ENCODE data around the gene KRT7.

Gene KRT7

GRCh38 chr12:52245259-52245961 is 12.4 kb downstream of the KRT7 start:
- no peaks in the 10 kb centered on the region for H3K36me3 ChIP-seq (ENCODE audit: control insufficient read depth, insufficient read depth, low read length)
- peaks cover 3% of the 10 kb centered on the region; the same call in 1 of the 2 replicates for H3K27me3 ChIP-seq (ENCODE audit: control insufficient read depth, insufficient read depth, low read length)
- H3K9me3 ChIP-seq (ENCODE audit: control insufficient read depth, insufficient read depth, low read length), result no peaks in the 10 kb centered on the region
- no peak overlapping the region for H3K27ac ChIP-seq (ENCODE audit: low read length)
- DNase-seq (ENCODE audit: low read depth, low spot score), result no peak
- H3K4me3 ChIP-seq (ENCODE audit: low read length), result no peak overlapping the region
- peaks cover 4% of the 10 kb centered on the region; the same call in 1 of the 2 replicates for H3K4me1 ChIP-seq (ENCODE audit: control insufficient read depth, insufficient read depth, low read length)
- WGBS (ENCODE audit: insufficient coverage, insufficient read length), result no CpG with 5 or more reads among the region's 20 CpGs

- Histone ChIP-seq H3K9me3 (ENCODE audit: control insufficient read depth, insufficient read depth, low read length) (no peaks in the 10 kb centered on the region), H3K27me3 (ENCODE audit: control insufficient read depth, insufficient read depth, low read length) (peaks cover 3% of the 10 kb centered on the region; the same call in 1 of the 2 replicates), H3K27ac (ENCODE audit: low read length) (no peak overlapping the region), H3K4me3 (ENCODE audit: low read length) (no peak overlapping the region), H3K36me3 (ENCODE audit: control insufficient read depth, insufficient read depth, low read length) (no peaks in the 10 kb centered on the region), H3K4me1 (ENCODE audit: control insufficient read depth, insufficient read depth, low read length) (peaks cover 4% of the 10 kb centered on the region; the same call in 1 of the 2 replicates)
- no peak for DNase-seq (ENCODE audit: low read depth, low spot score)
- WGBS (ENCODE audit: insufficient coverage, insufficient read length), result no CpG with 5 or more reads among the region's 7 CpGs
Measured at GRCh38 chr12:52245962-52246569, 13.0 kb downstream of the KRT7 start.

- Histone ChIP-seq H3K4me1 (ENCODE audit: control insufficient read depth, insufficient read depth, low read length) (peaks cover 4% of the 10 kb centered on the region; the same call in 1 of the 2 replicates), H3K36me3 (ENCODE audit: control insufficient read depth, insufficient read depth, low read length) (no peaks in the 10 kb centered on the region), H3K4me3 (ENCODE audit: low read length) (no peak overlapping the region), H3K27ac (ENCODE audit: low read length) (no peak overlapping the region), H3K9me3 (ENCODE audit: control insufficient read depth, insufficient read depth, low read length) (no peaks in the 10 kb centered on the region), H3K27me3 (ENCODE audit: control insufficient read depth, insufficient read depth, low read length) (peaks cover 3% of the 10 kb centered on the region; the same call in 1 of the 2 replicates)
- no CpG with 5 or more reads among the region's 10 CpGs for WGBS (ENCODE audit: insufficient coverage, insufficient read length)
- no peak for DNase-seq (ENCODE audit: low read depth, low spot score)
Measured at GRCh38 chr12:52246720-52247621, 13.9 kb downstream of the KRT7 start.

- no peak overlapping the region for H3K27ac ChIP-seq (ENCODE audit: low read length)
- no peaks in the 10 kb centered on the region for H3K36me3 ChIP-seq (ENCODE audit: control insufficient read depth, insufficient read depth, low read length)
- H3K4me1 ChIP-seq (ENCODE audit: control insufficient read depth, insufficient read depth, low read length), result peaks cover 4% of the 10 kb centered on the region; the same call in 1 of the 2 replicates
- WGBS (ENCODE audit: insufficient coverage, insufficient read length), result no CpG with 5 or more reads among the region's 10 CpGs
- H3K27me3 ChIP-seq (ENCODE audit: control insufficient read depth, insufficient read depth, low read length), result peaks cover 3% of the 10 kb centered on the region; the same call in 1 of the 2 replicates
- H3K9me3 ChIP-seq (ENCODE audit: control insufficient read depth, insufficient read depth, low read length), result no peaks in the 10 kb centered on the region
- DNase-seq (ENCODE audit: low read depth, low spot score), result no peak
- H3K4me3 ChIP-seq (ENCODE audit: low read length), result no peak overlapping the region
Measured at GRCh38 chr12:52247622-52248540, 14.8 kb downstream of the KRT7 start.

GRCh38 chr12:52248541-52249461 is 15.8 kb downstream of the KRT7 start:
- Histone ChIP-seq H3K27me3 (ENCODE audit: control insufficient read depth, insufficient read depth, low read length) (peaks cover 3% of the 10 kb centered on the region; the same call in 1 of the 2 replicates), H3K4me3 (ENCODE audit: low read length) (no peak overlapping the region; the same call in 1 of the 2 replicates), H3K27ac (ENCODE audit: low read length) (no peak overlapping the region), H3K36me3 (ENCODE audit: control insufficient read depth, insufficient read depth, low read length) (no peaks in the 10 kb centered on the region), H3K4me1 (ENCODE audit: control insufficient read depth, insufficient read depth, low read length) (peaks cover 3% of the 10 kb centered on the region; the same call in 1 of the 2 replicates), H3K9me3 (ENCODE audit: control insufficient read depth, insufficient read depth, low read length) (no peaks in the 10 kb centered on the region)
- no peak for DNase-seq (ENCODE audit: low read depth, low spot score)
- no CpG with 5 or more reads among the region's 18 CpGs for WGBS (ENCODE audit: insufficient coverage, insufficient read length)

GRCh38 chr12:52249511-52250047 is 16.5 kb downstream of the KRT7 start:
- H3K9me3 ChIP-seq (ENCODE audit: control insufficient read depth, insufficient read depth, low read length), result no peaks in the 10 kb centered on the region
- peaks cover 1% of the 10 kb centered on the region; the same call in 1 of the 2 replicates for H3K4me1 ChIP-seq (ENCODE audit: control insufficient read depth, insufficient read depth, low read length)
- DNase-seq (ENCODE audit: low read depth, low spot score), result no peak
- peaks cover 3% of the 10 kb centered on the region; the same call in 1 of the 2 replicates for H3K27me3 ChIP-seq (ENCODE audit: control insufficient read depth, insufficient read depth, low read length)
- no CpG with 5 or more reads among the region's 2 CpGs for WGBS (ENCODE audit: insufficient coverage, insufficient read length)
- no peaks in the 10 kb centered on the region for H3K36me3 ChIP-seq (ENCODE audit: control insufficient read depth, insufficient read depth, low read length)
- H3K4me3 ChIP-seq (ENCODE audit: low read length), result no peak overlapping the region
- no peak overlapping the region for H3K27ac ChIP-seq (ENCODE audit: low read length)

GRCh38 chr12:52250048-52250990 is 17.3 kb downstream of the KRT7 start:
- no CpG with 5 or more reads among the region's 52 CpGs for WGBS (ENCODE audit: insufficient coverage, insufficient read length)
- Histone ChIP-seq H3K36me3 (ENCODE audit: control insufficient read depth, insufficient read depth, low read length) (no peaks in the 10 kb centered on the region), H3K4me3 (ENCODE audit: low read length) (peak overlapping the region; percentile 13; the same call in 1 of the 2 replicates), H3K4me1 (ENCODE audit: control insufficient read depth, insufficient read depth, low read length) (no peaks in the 10 kb centered on the region; the same call in 1 of the 2 replicates), H3K27me3 (ENCODE audit: control insufficient read depth, insufficient read depth, low read length) (peaks cover 3% of the 10 kb centered on the region; the same call in 1 of the 2 replicates), H3K9me3 (ENCODE audit: control insufficient read depth, insufficient read depth, low read length) (no peaks in the 10 kb centered on the region), H3K27ac (ENCODE audit: low read length) (no peak overlapping the region)
- no peak for DNase-seq (ENCODE audit: low read depth, low spot score)

GRCh38 chr12:52251367-52252051 is 18.5 kb downstream of the KRT7 start:
- no peaks in the 10 kb centered on the region for H3K36me3 ChIP-seq (ENCODE audit: control insufficient read depth, insufficient read depth, low read length)
- H3K4me1 ChIP-seq (ENCODE audit: control insufficient read depth, insufficient read depth, low read length), result no peaks in the 10 kb centered on the region
- H3K27me3 ChIP-seq (ENCODE audit: control insufficient read depth, insufficient read depth, low read length), result peaks cover 3% of the 10 kb centered on the region; the same call in 1 of the 2 replicates
- H3K27ac ChIP-seq (ENCODE audit: low read length), result no peak overlapping the region
- WGBS (ENCODE audit: insufficient coverage, insufficient read length), result no CpG with 5 or more reads among the region's 9 CpGs
- no peaks in the 10 kb centered on the region for H3K9me3 ChIP-seq (ENCODE audit: control insufficient read depth, insufficient read depth, low read length)
- no peak for DNase-seq (ENCODE audit: low read depth, low spot score)
- H3K4me3 ChIP-seq (ENCODE audit: low read length), result no peak overlapping the region
